SKM-1 (cell line): Measurements from ENCODE around the gene MC1R.
"Not testable (repeated sequence)": the region's sequence is repeated elsewhere in the genome, so short reads cannot be mapped to it uniquely, and the experiment has no call there.

Experiments
- DNase-seq: peaks from one replicate; lab custom pipeline; 2025; ENCODE audit not compliant: unreplicated experiment; lab: John Stamatoyannopoulos, UW

Gene MC1R

GRCh38 chr16:89934019-89934418, 15.4 kb downstream of the MC1R start:
- DNase-seq: not testable (repeated sequence)

- DNase-seq: no peak
Measured at GRCh38 chr16:89934611-89935553, 16.2 kb downstream of the MC1R start.

DNA sequence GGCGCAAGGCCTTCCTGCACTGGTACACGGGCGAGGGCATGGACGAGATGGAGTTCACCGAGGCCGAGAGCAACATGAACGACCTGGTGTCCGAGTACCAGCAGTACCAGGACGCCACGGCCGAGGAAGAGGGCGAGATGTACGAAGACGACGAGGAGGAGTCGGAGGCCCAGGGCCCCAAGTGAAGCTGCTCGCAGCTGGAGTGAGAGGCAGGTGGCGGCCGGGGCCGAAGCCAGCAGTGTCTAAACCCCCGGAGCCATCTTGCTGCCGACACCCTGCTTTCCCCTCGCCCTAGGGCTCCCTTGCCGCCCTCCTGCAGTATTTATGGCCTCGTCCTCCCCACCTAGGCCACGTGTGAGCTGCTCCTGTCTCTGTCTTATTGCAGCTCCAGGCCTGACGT, 17.0 kb downstream of the MC1R start:
- DNase-seq: not testable (repeated sequence)

- DNase-seq: no peak
Measured at GRCh38 chr16:89936034-89936433, 17.4 kb downstream of the MC1R start.

DNA sequence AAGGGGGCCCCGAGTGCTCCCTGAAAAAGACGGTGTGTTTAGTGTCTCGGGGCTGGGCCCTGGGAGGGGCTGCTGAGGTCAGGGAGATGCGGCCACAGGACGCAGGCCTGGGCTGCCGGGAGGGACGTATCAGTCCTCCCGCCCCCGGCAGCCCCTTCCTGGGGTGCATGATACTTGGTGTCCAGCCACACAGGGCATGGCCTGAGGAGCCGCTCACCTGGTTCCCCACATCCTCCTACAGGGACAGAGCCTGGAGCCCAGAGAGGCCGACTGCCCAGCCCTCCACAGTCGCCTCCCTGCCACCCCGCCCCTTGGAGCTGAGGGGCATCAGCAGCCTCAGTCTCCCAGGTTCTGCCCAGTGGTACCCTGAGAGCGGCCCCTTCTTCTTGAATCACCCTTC, 17.8 kb downstream of the MC1R start:
- DNase-seq: no peak

GRCh38 chr16:89936981-89937380, 18.3 kb downstream of the MC1R start:
- DNase-seq: no peak

DNA sequence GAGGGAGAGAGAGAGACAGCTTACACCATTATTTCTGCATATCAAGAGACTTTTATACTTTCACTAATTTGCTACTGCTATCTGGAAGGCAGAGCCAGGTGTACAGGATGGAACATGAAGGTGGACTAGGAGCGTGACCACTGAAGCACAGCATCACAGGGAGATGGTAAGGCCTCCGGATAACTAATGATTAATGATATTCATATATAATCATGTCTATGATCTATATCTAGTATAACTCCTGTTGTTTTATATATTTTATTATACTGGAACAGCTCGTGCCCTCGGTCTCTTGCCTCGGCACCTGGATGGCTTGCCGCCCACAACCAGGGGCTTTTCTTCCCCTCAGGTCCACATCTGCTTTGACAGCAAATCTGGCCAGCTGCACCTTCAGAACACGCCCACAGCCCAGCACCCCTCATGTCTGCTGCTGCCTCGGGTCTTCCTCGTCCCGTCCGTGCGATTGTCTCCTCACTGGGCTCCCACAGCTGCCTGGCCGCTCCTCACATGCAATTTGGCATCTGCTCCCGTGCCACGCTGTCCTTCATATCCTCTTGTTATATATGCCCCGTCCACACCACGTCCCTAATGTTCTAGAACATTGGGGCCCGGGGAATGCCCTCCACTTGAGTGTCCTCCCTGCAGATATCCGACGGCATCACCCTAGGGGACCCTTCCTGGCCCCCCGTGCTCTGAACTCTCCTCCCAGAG, 19.7 kb downstream of the MC1R start:
- no peak for DNase-seq

- DNase-seq: no peak
Measured at GRCh38 chr16:89944773-89945172, 26.1 kb downstream of the MC1R start.

GRCh38 chr16:89945654-89946053, 27.0 kb downstream of the MC1R start:
- no peak for DNase-seq

DNA sequence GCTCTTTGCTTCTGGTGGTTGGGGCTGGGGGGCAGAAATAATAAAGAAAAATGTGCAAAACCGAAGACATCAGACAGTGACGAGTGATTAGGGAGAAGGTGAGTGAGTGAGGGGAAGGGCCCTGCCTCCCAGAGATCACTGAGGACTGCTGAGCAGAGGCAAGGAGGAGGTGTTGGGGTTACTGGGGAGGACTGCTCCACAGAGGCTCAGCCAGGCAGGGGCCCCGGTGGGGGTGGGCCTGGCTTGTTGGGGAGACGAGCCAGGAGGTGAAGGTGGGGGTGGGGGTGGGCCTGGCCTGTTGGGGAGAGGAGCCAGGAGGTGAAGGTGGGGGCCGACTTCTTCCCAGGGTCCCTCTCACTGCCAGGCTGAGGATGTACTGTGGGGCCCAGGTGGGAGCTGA, 27.9 kb downstream of the MC1R start:
- DNase-seq: no peak

DNA sequence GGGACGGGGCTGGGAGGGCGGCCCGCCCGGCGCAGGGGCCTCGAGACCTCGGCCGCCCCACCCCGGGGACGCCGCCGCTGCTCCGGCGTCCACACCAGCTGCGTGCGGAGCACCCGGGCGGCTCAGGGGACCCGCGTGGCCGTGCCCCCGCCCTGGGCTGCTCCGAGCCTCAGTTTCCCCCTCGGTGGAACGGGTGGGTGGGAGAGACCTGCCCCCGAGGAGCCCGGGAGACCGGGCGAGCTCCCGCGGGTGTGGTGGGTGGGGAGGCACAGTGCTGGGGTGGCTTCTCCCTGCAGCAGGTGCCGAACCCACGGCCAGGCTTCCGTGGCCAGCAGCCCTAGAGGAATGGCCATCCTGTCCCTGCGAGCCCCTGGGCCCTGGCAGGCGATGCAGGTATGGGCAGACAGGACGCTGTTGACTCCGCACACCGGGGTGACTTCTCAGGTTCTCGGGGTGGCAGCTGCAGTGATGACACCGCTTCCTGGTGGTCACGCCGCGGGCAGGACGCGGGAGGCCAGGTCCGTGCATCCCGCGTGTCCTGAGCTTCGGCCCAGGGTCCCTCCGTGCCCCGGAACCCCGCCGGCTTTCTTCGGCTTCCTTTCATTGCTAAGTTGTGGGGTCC, 30.6 kb downstream of the MC1R start:
- no peak for DNase-seq

GRCh38 chr16:89949756-89950155, 31.1 kb downstream of the MC1R start:
- DNase-seq: no peak

DNA sequence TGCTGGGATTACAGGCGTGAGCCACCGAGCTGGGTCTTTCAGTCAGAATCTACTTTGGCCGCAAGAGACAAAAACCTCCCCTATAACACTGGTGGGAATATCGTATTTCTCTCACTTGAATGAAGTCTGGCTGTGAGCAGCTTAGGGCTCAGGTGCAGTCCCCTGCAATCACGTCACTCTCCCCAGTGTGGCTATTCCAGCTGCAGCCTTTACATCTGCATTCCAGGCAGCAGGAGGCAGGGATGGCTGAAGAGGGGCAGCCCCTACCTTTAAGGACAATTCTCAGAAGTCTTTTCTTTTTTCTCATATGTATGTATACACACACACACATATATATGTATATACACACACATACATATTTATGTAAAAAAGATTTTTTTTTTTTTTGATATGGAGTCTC, 32.8 kb downstream of the MC1R start:
- DNase-seq: no peak

DNA sequence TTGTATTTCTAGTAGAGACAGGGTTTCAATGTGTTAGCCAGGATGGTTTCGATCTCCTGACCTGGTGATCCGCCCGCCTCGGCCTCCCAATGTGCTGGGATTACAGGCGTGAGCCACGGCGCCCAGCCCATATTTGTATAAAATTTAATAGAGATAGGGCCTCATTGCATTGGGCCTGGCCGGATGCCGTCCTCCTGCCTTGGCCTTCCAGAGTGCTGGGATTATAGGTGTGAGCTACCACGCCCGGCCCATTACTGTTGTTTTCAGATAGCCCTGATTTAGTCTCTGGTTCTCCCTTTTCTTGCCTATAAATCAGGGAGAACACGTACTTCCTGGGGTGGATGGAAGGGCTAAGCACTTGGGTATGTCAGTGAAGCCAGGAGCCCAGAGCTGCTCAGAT, 33.4 kb downstream of the MC1R start:
- DNase-seq: no peak

- DNase-seq: no peak
Measured at GRCh38 chr16:89952551-89952950, 33.9 kb downstream of the MC1R start.

DNA sequence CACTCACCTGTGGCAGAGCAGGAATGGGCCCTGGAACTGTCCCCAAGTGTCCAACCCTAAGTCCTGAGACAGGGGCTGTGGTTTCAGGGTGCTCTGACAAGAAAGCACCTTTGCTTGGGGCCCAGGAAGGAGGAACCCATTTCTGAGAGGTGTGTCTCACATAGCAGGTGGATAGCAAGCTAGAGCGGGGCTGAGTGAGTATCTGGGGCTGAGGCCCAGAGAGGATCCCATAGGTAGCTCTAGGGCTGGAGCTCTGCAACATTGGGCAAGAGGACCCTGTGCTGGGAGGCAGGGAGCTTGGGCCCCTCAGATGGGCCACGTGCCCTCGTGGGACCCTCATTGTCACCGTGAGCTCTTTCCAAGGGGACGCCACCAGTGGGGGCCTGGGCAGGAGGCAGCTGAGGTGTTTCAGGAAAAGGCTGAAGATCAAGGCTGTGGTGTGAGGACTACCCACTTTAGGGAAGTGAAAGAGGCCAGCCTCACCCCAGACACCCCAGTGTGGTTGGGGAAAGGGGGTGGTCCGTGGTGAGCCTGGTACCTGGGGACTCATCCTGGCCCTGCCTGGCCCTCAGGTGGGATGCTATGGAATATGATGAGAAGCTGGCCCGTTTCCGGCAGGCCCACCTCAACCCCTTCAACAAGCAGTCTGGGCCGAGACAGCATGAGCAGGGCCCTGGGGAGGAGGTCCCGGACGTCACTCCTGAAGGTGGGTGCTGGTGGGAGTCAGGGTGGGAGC, 35.2 kb downstream of the MC1R start:
- no peak for DNase-seq

GRCh38 chr16:89954462-89954861, 35.8 kb downstream of the MC1R start:
- no peak for DNase-seq

DNA sequence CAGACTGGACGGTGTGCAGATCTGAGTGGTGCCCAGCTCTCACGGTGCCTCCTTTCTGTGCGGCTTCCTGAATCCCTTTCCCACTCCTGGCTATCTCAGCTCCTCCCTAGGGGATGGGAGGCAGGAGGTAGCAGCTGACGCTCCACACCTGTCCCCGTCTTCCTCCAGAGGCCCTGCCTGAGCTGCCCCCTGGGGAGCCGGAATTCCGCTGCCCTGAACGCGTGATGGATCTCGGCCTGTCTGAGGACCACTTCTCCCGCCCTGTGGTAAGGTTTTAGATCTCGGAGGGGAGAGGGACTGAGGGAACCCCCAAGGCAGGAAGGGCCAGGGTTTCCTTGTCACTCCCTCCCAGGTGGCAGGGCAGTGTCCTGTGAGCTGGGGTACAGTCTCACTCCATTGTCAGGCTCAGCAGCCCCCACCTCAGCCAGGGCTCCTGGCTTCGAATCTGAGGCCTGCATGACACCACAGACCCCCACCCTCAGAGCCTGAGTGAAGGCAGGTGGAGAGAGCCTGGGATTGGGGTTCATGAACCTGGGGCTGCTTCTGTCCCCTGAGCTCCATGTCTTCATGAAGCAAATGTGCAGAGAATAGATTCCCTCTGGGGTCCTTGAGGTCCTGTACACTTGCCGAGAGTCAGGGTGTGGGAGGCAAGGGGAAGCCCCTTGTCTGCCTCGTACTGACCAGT, 36.5 kb downstream of the MC1R start:
- DNase-seq: no peak

DNA sequence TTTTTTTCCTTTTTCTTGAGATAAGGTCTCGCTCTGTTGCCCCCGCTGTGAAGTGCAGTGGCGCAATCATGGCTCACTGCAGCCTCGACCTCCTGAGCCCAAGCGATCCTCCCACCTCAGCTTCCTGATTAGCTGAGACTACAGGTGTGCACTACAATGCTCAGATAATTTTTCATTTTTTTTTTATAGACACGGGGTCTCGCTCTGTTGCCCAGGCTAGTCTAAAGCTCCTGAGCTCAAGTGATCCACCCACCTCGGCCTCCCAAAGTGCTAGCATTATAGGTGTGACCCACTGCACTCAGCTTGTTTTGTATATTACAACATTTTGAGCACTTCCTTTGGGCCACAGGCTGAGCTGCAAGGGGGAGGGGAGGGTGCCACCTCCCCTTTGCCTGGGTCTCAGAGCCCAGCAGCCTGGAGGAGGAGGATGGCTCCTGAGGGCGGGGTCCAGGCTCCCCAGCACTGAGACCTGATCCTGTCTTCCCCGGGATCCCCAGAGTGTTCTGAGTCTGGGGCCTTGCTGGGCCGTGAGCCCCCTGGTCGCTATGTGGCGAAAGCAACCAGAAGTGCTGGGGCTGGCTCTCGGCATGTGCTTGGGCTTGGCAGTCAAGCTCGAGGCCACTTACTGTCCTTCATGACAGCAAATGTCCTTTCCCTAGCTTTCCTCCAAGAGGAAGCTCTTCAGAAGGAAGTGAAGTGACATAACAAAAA, 38.0 kb downstream of the MC1R start:
- peak; percentile 56 for DNase-seq

- DNase-seq: no peak
Measured at GRCh38 chr16:89957216-89957785, 38.6 kb downstream of the MC1R start.
